Neuronal stem cell (in vitro differentiated cells): ENCODE data around the gene RHOG.

Experiments used
- DNase-seq: peaks from one replicate; pipeline ENCODE4 v3.0.0-alpha.2; 2013; ENCODE audit warnings: low spot score
- H2AFZ ChIP-seq: one replicate; pipeline ENCODE4 v1.6.1; 2013; ENCODE audit warnings: mild to moderate bottlenecking, low read length, inconsistent platforms
- H2AK5ac ChIP-seq: 2 replicates; pipeline ENCODE4 v1.6.1; 2013; ENCODE audit warnings: low read depth, mild to moderate bottlenecking, inconsistent platforms, low read length, moderate library complexity, mixed read lengths
- H2BK120ac ChIP-seq: 2 replicates; pipeline ENCODE4 v1.6.1; 2013; ENCODE audit warnings: low read depth, mild to moderate bottlenecking, inconsistent platforms, low read length, moderate library complexity, mixed read lengths
- H2BK12ac ChIP-seq: one replicate; pipeline ENCODE4 v1.6.1; 2013; ENCODE audit warnings: low read length, inconsistent platforms
- H2BK15ac ChIP-seq: 2 replicates; pipeline ENCODE4 v1.6.1; 2013; ENCODE audit warnings: mild to moderate bottlenecking, low read length, inconsistent platforms, mixed read lengths
- H2BK5ac ChIP-seq: one replicate; pipeline ENCODE4 v1.6.1; 2013; ENCODE audit warnings: inconsistent platforms, mild to moderate bottlenecking, low read length, moderate library complexity
- H3K14ac ChIP-seq: one replicate; pipeline ENCODE4 v1.6.1; 2013; ENCODE audit warnings: low read length, inconsistent platforms
- H3K18ac ChIP-seq: 2 replicates; pipeline ENCODE4 v1.6.1; 2013; ENCODE audit warnings: low read length, inconsistent platforms
- H3K23ac ChIP-seq: 2 replicates; pipeline ENCODE4 v1.6.1; 2013; ENCODE audit warnings: low read depth, mild to moderate bottlenecking, mixed read lengths, low read length, inconsistent platforms; ENCODE audit not compliant: poor library complexity
- H3K27ac ChIP-seq: replicated peaks from 3 replicates; pipeline ENCODE4 v1.5.1; 2013; ENCODE audit warnings: low read length, inconsistent platforms
- H3K27me3 ChIP-seq, 3 experiments: 2 replicates each; pipeline ENCODE4 v1.6.1; 2013; ENCODE audit warnings: low read length in 3 of 3, mild to moderate bottlenecking in 2 of 3, inconsistent platforms in 1 of 3, low read depth in 1 of 3, mixed read lengths in 1 of 3, moderate library complexity in 1 of 3; ENCODE audit not compliant: control insufficient read depth in 3 of 3, insufficient read depth in 3 of 3
- H3K36me3 ChIP-seq, 2 donors: replicated peaks in 1 of 2; 2 replicates each; pipeline ENCODE4 v1.6.1; 2013; ENCODE audit warnings: low read length in 2 of 2; ENCODE audit not compliant: control insufficient read depth in 2 of 2, insufficient read depth in 2 of 2
- H3K4ac ChIP-seq: 2 replicates; pipeline ENCODE4 v1.6.1; 2013; ENCODE audit warnings: inconsistent platforms, mild to moderate bottlenecking, low read length, moderate library complexity
- H3K4me1 ChIP-seq, 2 donors: 1 replicate in 1 of 2; 2 replicates in 1 of 2; pipeline ENCODE4 v1.6.1; 2013; ENCODE audit warnings: low read length in 2 of 2, low read depth in 1 of 2; ENCODE audit not compliant: control insufficient read depth in 2 of 2, insufficient read depth in 1 of 2
- H3K4me2 ChIP-seq: one replicate; pipeline ENCODE4 v1.6.1; 2013; ENCODE audit warnings: mild to moderate bottlenecking, low read length, inconsistent platforms; ENCODE audit not compliant: insufficient read depth, poor library complexity, severe bottlenecking
- H3K4me3 ChIP-seq, 2 donors: 2 replicates each; pipeline ENCODE4 v1.5.1; 2013; ENCODE audit warnings: low read length in 2 of 2, mild to moderate bottlenecking in 2 of 2, inconsistent platforms in 1 of 2, moderate library complexity in 1 of 2
- H3K79me1 ChIP-seq: one replicate; pipeline ENCODE4 v1.6.1; 2013; ENCODE audit warnings: low read depth, mild to moderate bottlenecking, inconsistent platforms, low read length, moderate library complexity
- H3K9ac ChIP-seq: one replicate; pipeline ENCODE4 v1.6.1; 2013; ENCODE audit warnings: mild to moderate bottlenecking, low read depth, low read length, inconsistent platforms; ENCODE audit not compliant: poor library complexity
- H3K9me3 ChIP-seq, 2 donors: replicated peaks in 1 of 2; 2 replicates each; pipeline versions ENCODE3 to v1.6.1; 2013; ENCODE audit warnings: low read length in 2 of 2, mild to moderate bottlenecking in 2 of 2, inconsistent platforms in 1 of 2, low read depth in 1 of 2, mixed read lengths in 1 of 2, moderate library complexity in 1 of 2; ENCODE audit not compliant: control insufficient read depth in 2 of 2, insufficient read depth in 1 of 2
- H4K8ac ChIP-seq: one replicate; pipeline ENCODE4 v1.6.1; 2013; ENCODE audit warnings: low read depth, mild to moderate bottlenecking, inconsistent platforms, low read length, moderate library complexity
- H4K91ac ChIP-seq: one replicate; pipeline ENCODE4 v1.6.1; 2013; ENCODE audit warnings: low read length, low read depth, mild to moderate bottlenecking, inconsistent platforms; ENCODE audit not compliant: poor library complexity
- WGBS, 2 donors: extraction: QIAGEN DNeasy Blood & Tissue Kit; methylation state at CpG; one replicate each; pipeline ENCODE4 v1.1.7; 2013; ENCODE audit warnings: missing lambda C conversion rate in 2 of 2, mixed read lengths in 1 of 2; ENCODE audit not compliant: insufficient read length in 2 of 2, insufficient replicate concordance in 1 of 2; ENCODE audit errors: extremely low coverage in 2 of 2; 5-methylcytosine and 5-hydroxymethylcytosine counted together

RHOG gene

DNA sequence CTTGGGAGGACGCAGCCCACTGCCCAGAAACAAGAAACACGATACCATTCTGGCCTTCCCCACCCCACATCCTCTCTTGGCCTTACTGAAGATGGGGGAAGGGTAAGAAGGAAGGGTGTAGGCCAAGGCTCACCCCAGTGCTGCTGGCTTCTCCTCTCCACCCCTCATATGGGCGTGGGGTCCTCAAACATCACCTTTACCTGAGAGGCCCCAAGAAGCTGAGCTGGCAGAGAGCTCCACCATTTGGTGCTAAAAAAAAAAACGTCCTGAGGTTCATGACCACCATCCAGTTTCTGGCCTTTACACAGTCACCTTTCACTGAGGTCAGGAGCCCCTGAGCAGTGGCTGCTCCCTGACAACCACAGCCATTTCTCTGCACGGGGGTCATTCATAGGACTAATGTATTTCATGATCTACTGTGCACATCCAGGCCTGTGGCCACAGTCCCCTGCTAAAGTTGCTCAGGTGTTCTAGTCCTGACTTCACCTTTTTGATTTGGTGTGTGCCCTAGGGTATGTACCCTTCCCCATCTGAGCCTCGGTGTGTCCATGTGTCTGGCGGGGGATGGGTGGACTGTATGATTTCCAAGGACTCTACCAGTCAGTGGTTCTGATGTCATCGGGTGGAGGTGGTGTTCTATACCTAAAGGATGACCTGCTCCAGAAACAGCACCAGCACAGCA lies 15.1 kb downstream of the RHOG start:
- H3K4me1 ChIP-seq: peaks cover 0 to 11% of the 10 kb centered on the region in 2 donors
- no peak overlapping the region for H2BK5ac ChIP-seq
- no peak overlapping the region for H2BK15ac ChIP-seq
- no peaks in the 10 kb centered on the region for H3K27me3 ChIP-seq
- no peak overlapping the region for H3K27ac ChIP-seq
- no peak overlapping the region for H3K4ac ChIP-seq
- no peak overlapping the region for H2AFZ ChIP-seq
- DNase-seq: no peak
- H3K23ac ChIP-seq: peak overlapping the region; percentile 2
- H3K4me3 ChIP-seq: no peak overlapping the region
- H3K4me2 ChIP-seq: no peak overlapping the region
- H3K79me1 ChIP-seq: no peaks in the 10 kb centered on the region
- H3K36me3 ChIP-seq: peaks cover 22 to 73% of the 10 kb centered on the region in 2 donors
- WGBS, 2 donors: no CpG with 5 or more reads among the region's 8 CpGs
- no peak overlapping the region for H4K8ac ChIP-seq
- no peak overlapping the region for H4K91ac ChIP-seq
- no peak overlapping the region for H3K9ac ChIP-seq
- no peak overlapping the region for H3K14ac ChIP-seq
- H3K9me3 ChIP-seq: no peaks in the 10 kb centered on the region
- no peak overlapping the region for H2BK120ac ChIP-seq
- H3K18ac ChIP-seq: no peak overlapping the region
- H2BK12ac ChIP-seq: no peak overlapping the region
- no peak overlapping the region for H2AK5ac ChIP-seq

GRCh38 chr11:3824714-3825472 lies 15.9 kb downstream of the RHOG start:
- no peaks in the 10 kb centered on the region for H3K79me1 ChIP-seq
- H2AFZ ChIP-seq: no peak overlapping the region
- H3K23ac ChIP-seq: peak overlapping the region; percentile 82
- WGBS, 2 donors: no CpG with 5 or more reads among the region's 18 CpGs
- H2BK15ac ChIP-seq: peak overlapping the region; percentile 6
- H3K18ac ChIP-seq: peak overlapping the region; percentile 29
- no peaks in the 10 kb centered on the region for H3K9me3 ChIP-seq
- DNase-seq: no peak
- no peak overlapping the region for H3K4me2 ChIP-seq
- peaks cover 22 to 67% of the 10 kb centered on the region in 2 donors for H3K36me3 ChIP-seq
- peak overlapping the region; percentile 9 for H3K9ac ChIP-seq
- no peak overlapping the region for H2AK5ac ChIP-seq
- no peak overlapping the region for H2BK12ac ChIP-seq
- peak overlapping the region; percentile 88 for H4K91ac ChIP-seq
- peaks cover 0 to 11% of the 10 kb centered on the region in 2 donors for H3K4me1 ChIP-seq
- H4K8ac ChIP-seq: peak overlapping the region; percentile 48
- no peak overlapping the region for H3K4ac ChIP-seq
- no peak overlapping the region for H2BK5ac ChIP-seq
- H3K27ac ChIP-seq: no peak overlapping the region
- no peaks in the 10 kb centered on the region for H3K27me3 ChIP-seq
- peak overlapping the region; percentile 61 for H2BK120ac ChIP-seq
- H3K4me3 ChIP-seq: no peak overlapping the region
- no peak overlapping the region for H3K14ac ChIP-seq

DNA sequence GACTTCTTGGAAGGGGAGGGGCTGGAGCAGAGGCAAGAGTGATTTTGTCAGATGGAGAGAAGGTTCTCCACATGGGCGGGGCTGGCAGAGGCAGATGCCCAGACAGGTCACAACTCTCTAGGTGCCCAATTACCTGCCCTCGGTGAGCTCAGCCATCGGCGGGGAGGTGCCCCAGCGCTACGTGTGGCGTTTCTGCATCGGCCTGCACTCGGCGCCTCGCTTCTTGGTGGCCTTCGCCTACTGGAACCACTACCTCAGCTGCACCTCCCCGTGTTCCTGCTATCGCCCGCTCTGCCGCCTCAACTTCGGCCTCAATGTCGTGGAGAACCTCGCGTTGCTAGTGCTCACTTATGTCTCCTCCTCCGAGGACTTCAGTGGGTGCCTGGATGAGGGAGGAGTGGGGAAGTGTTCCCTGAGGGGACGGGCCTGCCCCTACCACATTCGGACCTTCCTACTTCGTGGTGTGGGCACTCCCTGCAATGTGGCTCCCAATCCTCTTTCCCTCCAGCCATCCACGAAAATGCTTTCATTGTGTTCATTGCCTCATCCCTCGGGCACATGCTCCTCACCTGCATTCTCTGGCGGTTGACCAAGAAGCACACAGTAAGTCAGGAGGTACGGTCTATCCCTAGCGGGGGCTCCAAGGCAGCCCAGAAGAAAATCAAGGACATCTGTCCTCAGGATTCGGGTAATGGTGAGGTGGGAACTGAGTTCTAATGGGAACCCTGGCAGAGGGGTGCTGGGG lies 16.8 kb downstream of the RHOG start:
- WGBS, 2 donors: no CpG with 5 or more reads among the region's 30 CpGs
- Histone ChIP-seq H2BK12ac (peak overlapping the region; percentile 53), H4K91ac (no peak overlapping the region), H3K4me1 (peaks cover 0 to 11% of the 10 kb centered on the region in 2 donors), H4K8ac (no peak overlapping the region), H3K27ac (no peak overlapping the region), H3K14ac (peak overlapping the region; percentile 25), H3K4me3 (no peak overlapping the region), H2BK120ac (no peak overlapping the region), H2BK5ac (no peak overlapping the region), H3K36me3 (peaks cover 22 to 63% of the 10 kb centered on the region in 2 donors), H3K9me3 (no peaks in the 10 kb centered on the region), H3K9ac (peak overlapping the region; percentile 50), H3K4ac (no peak overlapping the region), H2AK5ac (peak overlapping the region; percentile 40), H3K27me3 (no peaks in the 10 kb centered on the region), H3K18ac (no peak overlapping the region), H2AFZ (no peak overlapping the region), H2BK15ac (no peak overlapping the region), H3K79me1 (no peaks in the 10 kb centered on the region), H3K4me2 (no peak overlapping the region), H3K23ac (no peak overlapping the region)
- no peak for DNase-seq

- Histone ChIP-seq H2AFZ (no peak overlapping the region), H4K91ac (no peak overlapping the region), H3K27ac (no peak overlapping the region), H3K4me3 (no peak overlapping the region), H3K4me1 (peaks cover 0 to 11% of the 10 kb centered on the region in 2 donors), H3K4ac (no peak overlapping the region), H2BK5ac (no peak overlapping the region), H4K8ac (no peak overlapping the region), H3K4me2 (no peak overlapping the region), H3K9me3 (no peaks in the 10 kb centered on the region), H2BK12ac (no peak overlapping the region), H3K27me3 (no peaks in the 10 kb centered on the region), H2AK5ac (no peak overlapping the region), H3K18ac (no peak overlapping the region), H2BK120ac (no peak overlapping the region), H2BK15ac (no peak overlapping the region), H3K79me1 (no peaks in the 10 kb centered on the region), H3K14ac (no peak overlapping the region), H3K9ac (no peak overlapping the region), H3K23ac (no peak overlapping the region), H3K36me3 (peaks cover 22 to 61% of the 10 kb centered on the region in 2 donors)
- no CpG with 5 or more reads among the region's 3 CpGs for WGBS, 2 donors
- DNase-seq: no peak
Observed at GRCh38 chr11:3823303-3823702, 17.5 kb downstream of the RHOG start.
